Mucosa of rectum (tissue), 2 donors: ENCODE measurements around the gene BANK1.

Experiments
- H3K27ac ChIP-seq, 2 donors: one replicate each; pipeline ENCODE4 v1.7.0; 2013; ENCODE audit warnings: inconsistent platforms in 2 of 2, low read depth in 2 of 2, low read length in 2 of 2
- H3K27me3 ChIP-seq, 2 donors: one replicate each; pipeline ENCODE4 v1.7.0; 2013; ENCODE audit warnings: low read length in 2 of 2; ENCODE audit not compliant: control insufficient read depth in 2 of 2, insufficient read depth in 2 of 2
- H3K36me3 ChIP-seq, 2 donors: one replicate each; pipeline ENCODE4 v1.7.0; 2013; ENCODE audit warnings: low read length in 2 of 2; ENCODE audit not compliant: control insufficient read depth in 2 of 2, insufficient read depth in 2 of 2
- H3K4me1 ChIP-seq, 2 donors: one replicate each; pipeline ENCODE4 v1.7.0; 2013; ENCODE audit warnings: low read length in 2 of 2, mild to moderate bottlenecking in 1 of 2; ENCODE audit not compliant: control insufficient read depth in 2 of 2, insufficient read depth in 2 of 2
- H3K4me3 ChIP-seq, 2 donors: one replicate each; pipeline ENCODE4 v1.7.0; 2013; ENCODE audit warnings: low read length in 2 of 2
- H3K9ac ChIP-seq, 2 donors: one replicate each; pipeline ENCODE4 v1.7.0; 2013; ENCODE audit warnings: low read length in 2 of 2, low read depth in 1 of 2, mild to moderate bottlenecking in 1 of 2
- H3K9me3 ChIP-seq, 2 donors: one replicate each; pipeline ENCODE4 v1.7.0; 2013; ENCODE audit warnings: low read length in 2 of 2; ENCODE audit not compliant: control insufficient read depth in 2 of 2
- donor health status: healthy.
- donor health status: Normal muscosa, but diverticular disease.

The BANK1 gene

GRCh38 chr4:101989551-101989950 lies 199.0 kb downstream of the BANK1 start:
- Histone ChIP-seq H3K36me3 (no peaks in the 10 kb centered on the region), H3K4me1 (no peaks in the 10 kb centered on the region), H3K27me3 (no peaks in the 10 kb centered on the region), H3K9ac (no peak overlapping the region), H3K4me3 (no peak overlapping the region), H3K27ac (no peak overlapping the region), H3K9me3 (no peaks in the 10 kb centered on the region)

- H3K4me3 ChIP-seq, result no peak overlapping the region
- H3K27me3 ChIP-seq, result no peaks in the 10 kb centered on the region
- H3K9ac ChIP-seq, result no peak overlapping the region
- H3K4me1 ChIP-seq, result no peaks in the 10 kb centered on the region
- H3K27ac ChIP-seq, result no peak overlapping the region
- no peaks in the 10 kb centered on the region for H3K36me3 ChIP-seq
- no peaks in the 10 kb centered on the region for H3K9me3 ChIP-seq
Observed at GRCh38 chr4:101992446-101992845, 201.9 kb downstream of the BANK1 start.

GRCh38 chr4:101993002-101993841 lies 202.7 kb downstream of the BANK1 start:
- no peaks in the 10 kb centered on the region for H3K27me3 ChIP-seq
- H3K4me1 ChIP-seq, result no peaks in the 10 kb centered on the region
- no peaks in the 10 kb centered on the region for H3K36me3 ChIP-seq
- H3K9me3 ChIP-seq, result no peaks in the 10 kb centered on the region
- no peak overlapping the region for H3K9ac ChIP-seq
- H3K27ac ChIP-seq, result no peak overlapping the region
- no peak overlapping the region for H3K4me3 ChIP-seq

GRCh38 chr4:101993842-101994775 lies 203.6 kb downstream of the BANK1 start:
- H3K9me3 ChIP-seq, result no peaks in the 10 kb centered on the region
- H3K36me3 ChIP-seq, result no peaks in the 10 kb centered on the region
- no peak overlapping the region for H3K4me3 ChIP-seq
- no peak overlapping the region for H3K9ac ChIP-seq
- no peak overlapping the region for H3K27ac ChIP-seq
- H3K27me3 ChIP-seq, result no peaks in the 10 kb centered on the region
- H3K4me1 ChIP-seq, result no peaks in the 10 kb centered on the region

GRCh38 chr4:102007959-102008425 lies 217.5 kb downstream of the BANK1 start:
- Histone ChIP-seq H3K9ac (no peak overlapping the region), H3K4me1 (no peaks in the 10 kb centered on the region), H3K9me3 (no peaks in the 10 kb centered on the region), H3K36me3 (no peaks in the 10 kb centered on the region), H3K27ac (no peak overlapping the region), H3K27me3 (no peaks in the 10 kb centered on the region), H3K4me3 (no peak overlapping the region)

GRCh38 chr4:102008711-102009110 lies 218.2 kb downstream of the BANK1 start:
- Histone ChIP-seq H3K36me3 (no peaks in the 10 kb centered on the region), H3K27me3 (no peaks in the 10 kb centered on the region), H3K27ac (no peak overlapping the region), H3K4me1 (no peaks in the 10 kb centered on the region), H3K4me3 (no peak overlapping the region), H3K9me3 (no peaks in the 10 kb centered on the region), H3K9ac (no peak overlapping the region)

- Histone ChIP-seq H3K9me3 (no peaks in the 10 kb centered on the region), H3K27ac (no peak overlapping the region), H3K9ac (no peak overlapping the region), H3K36me3 (no peaks in the 10 kb centered on the region), H3K4me3 (no peak overlapping the region), H3K27me3 (no peaks in the 10 kb centered on the region), H3K4me1 (no peaks in the 10 kb centered on the region)
Observed at GRCh38 chr4:102022343-102022742, 231.8 kb downstream of the BANK1 start.

- H3K27me3 ChIP-seq, result no peaks in the 10 kb centered on the region
- H3K27ac ChIP-seq, result no peak overlapping the region
- no peaks in the 10 kb centered on the region for H3K9me3 ChIP-seq
- H3K4me1 ChIP-seq, result no peaks in the 10 kb centered on the region
- H3K9ac ChIP-seq, result no peak overlapping the region
- no peak overlapping the region for H3K4me3 ChIP-seq
- H3K36me3 ChIP-seq, result no peaks in the 10 kb centered on the region
Observed at GRCh38 chr4:102027961-102028360, 237.4 kb downstream of the BANK1 start.

GRCh38 chr4:102031406-102031805 lies 240.9 kb downstream of the BANK1 start:
- Histone ChIP-seq H3K9ac (no peak overlapping the region), H3K27me3 (no peaks in the 10 kb centered on the region), H3K36me3 (no peaks in the 10 kb centered on the region), H3K4me1 (no peaks in the 10 kb centered on the region), H3K9me3 (no peaks in the 10 kb centered on the region), H3K4me3 (no peak overlapping the region), H3K27ac (no peak overlapping the region)

GRCh38 chr4:102036016-102036415 lies 245.5 kb downstream of the BANK1 start:
- no peaks in the 10 kb centered on the region for H3K27me3 ChIP-seq
- no peak overlapping the region for H3K27ac ChIP-seq
- no peaks in the 10 kb centered on the region for H3K9me3 ChIP-seq
- no peaks in the 10 kb centered on the region for H3K4me1 ChIP-seq
- H3K9ac ChIP-seq, result no peak overlapping the region
- no peaks in the 10 kb centered on the region for H3K36me3 ChIP-seq
- H3K4me3 ChIP-seq, result no peak overlapping the region
